Measurements from ENCODE around the gene TSPAN5. TPM values are rescaled to one million over a fixed set of nuclear protein-coding genes. Genes with fewer than 3 reads are reported as not detected.

Gene TSPAN5
- total and polyA plus RNA-seq, 8 donors = 0.23 to 2.6 (median 1.2) TPM

- Histone ChIP-seq H3K9me3 (no peaks in the 10 kb centered on the region), H3K4me1 (peaks cover 0 to 2% (median 0%) of the 10 kb centered on the region in 3 donors), H3K4me3 (no peak overlapping the region), H3K27me3 (no peaks in the 10 kb centered on the region), H3K27ac (no peak overlapping the region), H3K36me3 (no peaks in the 10 kb centered on the region)
- DNase-seq (no peak), ATAC-seq (no peak), FAIRE-seq (no peak)
- 90 to 96% methylated on average over 9 of the region's 9 CpGs for WGBS, 2 donors
- intact Hi-C loops (cut with DNase I) = no loop called here
- TF ChIP-seq CTCF (IDR thresholded peaks at IDR 0.05) = no peak
Observed at GRCh38 chr4:98476891-98477290, 181.5 kb downstream of the TSPAN5 start.

- DNase-seq (no peak), FAIRE-seq (no peak), ATAC-seq (no peak)
- Histone ChIP-seq H3K4me1 (no peaks in the 10 kb centered on the region), H3K27ac (no peak overlapping the region), H3K9me3 (no peaks in the 10 kb centered on the region), H3K4me3 (no peak overlapping the region), H3K27me3 (no peaks in the 10 kb centered on the region), H3K36me3 (no peaks in the 10 kb centered on the region)
- TF ChIP-seq CTCF (IDR thresholded peaks at IDR 0.05) = no peak
- 87 to 93% methylated on average over 3 of the region's 3 CpGs for WGBS, 2 donors
- intact Hi-C loops (cut with DNase I) = no loop called here
Observed at GRCh38 chr4:98474408-98474844, 184.0 kb downstream of the TSPAN5 start.

GRCh38 chr4:98473046-98473445 is 185.4 kb downstream of the TSPAN5 start:
- ATAC-seq (no peak), DNase-seq (no peak), FAIRE-seq (no peak)
- Histone ChIP-seq H3K9me3 (no peaks in the 10 kb centered on the region), H3K4me3 (no peak overlapping the region), H3K4me1 (no peaks in the 10 kb centered on the region), H3K27me3 (no peaks in the 10 kb centered on the region), H3K36me3 (no peaks in the 10 kb centered on the region), H3K27ac (no peak overlapping the region)
- TF ChIP-seq CTCF (IDR thresholded peaks at IDR 0.05) = no peak
- intact Hi-C loops (cut with DNase I) = no loop called here
- WGBS, 2 donors = 89 to 95% methylated on average over 5 of the region's 5 CpGs

DNA sequence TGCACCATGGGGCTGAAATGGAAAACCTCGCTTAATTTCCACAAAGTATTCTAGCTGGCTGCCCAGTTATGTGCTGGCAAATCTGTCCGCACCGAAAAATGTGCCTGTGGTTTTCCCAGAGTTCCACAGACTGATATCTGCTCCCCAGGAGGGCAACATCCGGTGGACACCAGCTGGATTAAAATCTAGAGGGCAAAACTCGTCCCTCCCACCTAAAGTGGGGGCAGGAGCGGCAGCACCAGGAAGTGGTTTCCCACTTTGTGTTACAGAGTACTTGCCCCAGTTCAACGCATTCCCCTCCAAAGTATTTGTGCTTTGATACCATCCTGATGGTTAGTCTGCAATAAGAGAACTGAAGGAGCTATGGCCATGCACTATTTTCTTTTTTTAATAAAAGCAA is 187.6 kb downstream of the TSPAN5 start:
- Histone ChIP-seq H3K27me3 (no peaks in the 10 kb centered on the region), H3K4me3 (no peak overlapping the region), H3K36me3 (no peaks in the 10 kb centered on the region), H3K4me1 (no peaks in the 10 kb centered on the region), H3K27ac (no peak overlapping the region), H3K9me3 (no peaks in the 10 kb centered on the region)
- no peak for DNase-seq
- no peak for FAIRE-seq
- WGBS, 2 donors = 80 to 91% methylated on average over 7 of the region's 7 CpGs
- ATAC-seq = no peak
- no peak for TF ChIP-seq CTCF (IDR thresholded peaks at IDR 0.05)
- intact Hi-C loops (cut with DNase I) = no loop called here

- H3K4me3 ChIP-seq = no peak overlapping the region
- TF ChIP-seq CTCF (IDR thresholded peaks at IDR 0.05) = no peak
- DNase-seq = no peak
- ATAC-seq = no peak
- no peak overlapping the region for H3K27ac ChIP-seq
- WGBS, 2 donors = 59 to 69% methylated on average over 3 of the region's 3 CpGs
- no peaks in the 10 kb centered on the region for H3K4me1 ChIP-seq
- FAIRE-seq = no peak
- intact Hi-C loops (cut with DNase I) = no loop called here
- H3K27me3 ChIP-seq = no peaks in the 10 kb centered on the region
- H3K9me3 ChIP-seq = no peaks in the 10 kb centered on the region
- no peaks in the 10 kb centered on the region for H3K36me3 ChIP-seq
Observed at GRCh38 chr4:98470366-98470765, 188.0 kb downstream of the TSPAN5 start.

All from pancreas (tissue), 10 donors.